ENCODE results near the gene H6PD.
A peak's percentile ranks its signal among the peaks of the same experiment; 100 is the strongest.

H6PD gene

GRCh38 chr1:9238550-9238949 lies 4.0 kb downstream of the H6PD start:
- in situ Hi-C loops (cut with HindIII; ENCODE audit: low sequenced_read_pairs), result no loop called here

GRCh38 chr1:9239622-9240401 lies 5.2 kb downstream of the H6PD start:
- DNase-seq (ENCODE audit: low read depth, low spot score), result peak; percentile 75
- in situ Hi-C loops (cut with HindIII; ENCODE audit: low sequenced_read_pairs), result no loop called here
- no peak for TF ChIP-seq CTCF (IDR thresholded peaks at IDR 0.05; ENCODE audit: low read depth, low read length)
- H3K4me3 ChIP-seq (ENCODE audit: low read depth, low read length), result no peak overlapping the region

More at GRCh38 chr1:9238550-9238949, 4.0 kb downstream of the H6PD start:
- TF ChIP-seq CTCF (IDR thresholded peaks at IDR 0.05; ENCODE audit: low read depth, low read length), result no peak
- no peak for DNase-seq (ENCODE audit: low read depth, low spot score)
- no peak overlapping the region for H3K4me3 ChIP-seq (ENCODE audit: low read depth, low read length)

- no peak overlapping the region for H3K4me3 ChIP-seq (ENCODE audit: low read depth, low read length)
- TF ChIP-seq CTCF (IDR thresholded peaks at IDR 0.05; ENCODE audit: low read depth, low read length), result no peak
- DNase-seq (ENCODE audit: low read depth, low spot score), result no peak
- in situ Hi-C loops (cut with HindIII; ENCODE audit: low sequenced_read_pairs), result no loop called here
Observed at GRCh38 chr1:9240914-9241820, 6.6 kb downstream of the H6PD start.

GRCh38 chr1:9241891-9242290 lies 7.3 kb downstream of the H6PD start:
- in situ Hi-C loops (cut with HindIII; ENCODE audit: low sequenced_read_pairs), result no loop called here
- no peak overlapping the region for H3K4me3 ChIP-seq (ENCODE audit: low read depth, low read length)

GRCh38 chr1:9242338-9242969 lies 7.9 kb downstream of the H6PD start:
- H3K4me3 ChIP-seq (ENCODE audit: low read depth, low read length), result no peak overlapping the region
- no peak for DNase-seq (ENCODE audit: low read depth, low spot score)
- TF ChIP-seq CTCF (IDR thresholded peaks at IDR 0.05; ENCODE audit: low read depth, low read length), result no peak
- in situ Hi-C loops (cut with HindIII; ENCODE audit: low sequenced_read_pairs), result no loop called here

More at GRCh38 chr1:9241891-9242290, 7.3 kb downstream of the H6PD start:
- TF ChIP-seq CTCF (IDR thresholded peaks at IDR 0.05; ENCODE audit: low read depth, low read length), result no peak
- no peak for DNase-seq (ENCODE audit: low read depth, low spot score)

- DNase-seq (ENCODE audit: low read depth, low spot score), result no peak
- no peak overlapping the region for H3K4me3 ChIP-seq (ENCODE audit: low read depth, low read length)
- in situ Hi-C loops (cut with HindIII; ENCODE audit: low sequenced_read_pairs), result no loop called here
- no peak for TF ChIP-seq CTCF (IDR thresholded peaks at IDR 0.05; ENCODE audit: low read depth, low read length)
Observed at GRCh38 chr1:9243066-9243739, 8.6 kb downstream of the H6PD start.
